Activated CD8-positive, alpha-beta T cell treated with anti-CD3 and anti-CD28 coated beads for 36 hours (primary cell): ENCODE measurements around the gene CACHD1. TPM values are rescaled to one million over a fixed set of nuclear protein-coding genes. Genes with fewer than 3 reads are reported as not detected.
"Not testable (repeated sequence)": the region's sequence is repeated elsewhere in the genome, so short reads cannot be mapped to it uniquely, and the experiment has no call there.

Experiments
- ATAC-seq: fragments of 200-7000 bp; cut with Tn5 transposase; one replicate; pipeline ENCODE4 v1.10.0; 2021; ENCODE audit warnings: mild to moderate bottlenecking, moderate library complexity
- CTCF ChIA-PET: fragments of 350-600 bp; sonication (Branson Sonifier 250); formaldehyde crosslinking; loops from one replicate; lab custom pipeline; 2021; ENCODE audit warnings: antibody characterized with exemption; lab: Charles Lee
- POLR2A ChIA-PET: fragments of 350-600 bp; sonication (Branson Sonifier 250); formaldehyde crosslinking; loops from one replicate; lab custom pipeline; 2021; ENCODE audit warnings: antibody characterized with exemption; lab: Charles Lee
- DNase-seq: peaks from one replicate; pipeline ENCODE4 v3.0.0-alpha.2; 2020
- H3K27ac Mint-ChIP-seq: one replicate; pipeline ENCODE4 v1.8.0; 2021; ENCODE audit warnings: mild to moderate bottlenecking, mixed read lengths
- H3K27me3 Mint-ChIP-seq: one replicate; pipeline ENCODE4 v1.8.0; 2021; ENCODE audit warnings: mixed read lengths
- H3K36me3 Mint-ChIP-seq: one replicate; pipeline ENCODE4 v1.8.0; 2021; ENCODE audit warnings: low read depth, mixed read lengths
- H3K4me1 Mint-ChIP-seq: one replicate; pipeline ENCODE4 v1.8.0; 2021; ENCODE audit warnings: low read depth, mixed read lengths
- H3K4me3 Mint-ChIP-seq: one replicate; pipeline ENCODE4 v1.8.0; 2021; ENCODE audit warnings: mild to moderate bottlenecking, moderate library complexity, mixed read lengths
- H3K9me3 Mint-ChIP-seq: one replicate; pipeline ENCODE4 v1.8.0; 2021; ENCODE audit warnings: mixed read lengths
- CTCF ChIP-seq: fragments of 200-600 bp; IDR thresholded peaks from one replicate; pipeline ENCODE4 v1.8.0; 2022; ENCODE audit warnings: antibody characterized with exemption, mild to moderate bottlenecking
- intact Hi-C: fragments of 100-400 bp; cut with micrococcal nuclease; formaldehyde crosslinking; loops from one replicate; pipeline ENCODE4 v1.10.0; 2022
- total RNA-seq, 2 experiments: library from RNA; stranded (reverse); gene quantifications; one replicate each; pipeline ENCODE4 v1.2.3, GENCODE V29; 2021

The CACHD1 gene
- total RNA-seq, 2 experiments from 2014 or later = 2.2 to 2.5 TPM

DNA sequence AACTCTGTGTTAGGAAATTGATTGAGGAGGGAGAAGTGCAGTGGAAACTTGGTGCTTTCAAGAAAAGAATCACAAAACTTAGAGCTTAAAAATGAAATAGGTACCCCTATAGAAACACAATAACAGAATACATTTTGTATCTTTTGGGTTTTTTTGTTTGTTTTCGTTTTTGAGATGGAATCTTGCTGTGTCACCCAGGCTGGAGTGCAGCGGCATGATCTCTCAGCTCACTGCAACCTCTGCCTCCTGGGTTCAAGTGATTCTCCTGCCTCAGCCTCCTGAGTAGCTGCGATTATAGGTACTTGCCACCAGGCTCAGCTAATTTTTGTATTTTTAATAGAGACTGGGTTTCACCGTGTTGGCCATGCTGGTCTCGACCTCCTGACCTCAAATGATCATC is 223.5 kb downstream of the CACHD1 start:
- ATAC-seq (no peak), DNase-seq (no peak)
- H3K4me1 Mint-ChIP-seq = peaks cover 5% of the 10 kb centered on the region
- no peaks in the 10 kb centered on the region for H3K27me3 Mint-ChIP-seq
- intact Hi-C loops = no loop called here
- H3K4me3 Mint-ChIP-seq = no peak overlapping the region
- H3K27ac Mint-ChIP-seq = no peak overlapping the region
- ChIA-PET CTCF (interaction anchor here (1.2 kb wide), 1 partner anchor 131 kb away, joined by 3 read pairs; no protein-coding TSS in a partner anchor), POLR2A (no interaction called here)
- TF ChIP-seq CTCF = no peak
- H3K9me3 Mint-ChIP-seq = no peaks in the 10 kb centered on the region
- H3K36me3 Mint-ChIP-seq = no peaks in the 10 kb centered on the region

- Mint-ChIP-seq H3K27me3 (no peaks in the 10 kb centered on the region), H3K4me3 (no peak overlapping the region), H3K36me3 (no peaks in the 10 kb centered on the region), H3K4me1 (no peaks in the 10 kb centered on the region), H3K27ac (no peak overlapping the region), H3K9me3 (no peaks in the 10 kb centered on the region)
- ChIA-PET POLR2A (no interaction called here), CTCF (interaction anchor here (1.0 to 1.4 kb wide), 2 partner anchors 11 to 22 kb away, joined by 3 read pairs; no protein-coding TSS in a partner anchor)
- ATAC-seq = no peak
- intact Hi-C loops = no loop called here
- TF ChIP-seq CTCF = no peak
- DNase-seq = no peak
Measured at GRCh38 chr1:64696879-64697278, 226.9 kb downstream of the CACHD1 start.

DNA sequence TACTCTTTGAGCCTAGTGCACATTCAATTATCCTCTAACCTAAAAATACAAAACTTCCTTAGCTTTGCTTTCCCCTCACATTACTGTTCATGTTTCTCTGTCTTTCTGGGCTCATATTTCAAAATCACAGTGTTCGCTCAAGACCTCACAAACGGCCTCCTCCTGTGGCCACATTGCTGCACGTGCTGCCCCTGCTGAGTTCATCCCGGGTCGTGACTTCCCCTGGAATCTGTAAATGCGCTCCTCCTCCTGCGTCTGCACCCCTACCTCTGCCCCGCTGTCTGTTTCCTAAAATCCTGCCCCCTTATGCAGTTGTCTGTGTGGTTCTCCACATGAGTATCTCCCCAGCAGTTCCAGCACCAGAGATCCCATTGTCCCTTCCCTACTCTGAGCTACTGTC is 229.4 kb downstream of the CACHD1 start:
- H3K9me3 Mint-ChIP-seq = no peaks in the 10 kb centered on the region
- intact Hi-C loops = no loop called here
- H3K4me1 Mint-ChIP-seq = no peaks in the 10 kb centered on the region
- no peak overlapping the region for H3K4me3 Mint-ChIP-seq
- DNase-seq (no peak), ATAC-seq (no peak)
- H3K36me3 Mint-ChIP-seq = no peaks in the 10 kb centered on the region
- no peak overlapping the region for H3K27ac Mint-ChIP-seq
- CTCF ChIA-PET = interaction anchor here (1.3 kb wide), 1 partner anchor 124 kb away, joined by 3 read pairs; no protein-coding TSS in a partner anchor
- TF ChIP-seq CTCF = no peak
- POLR2A ChIA-PET = no interaction called here
- peaks cover 4% of the 10 kb centered on the region for H3K27me3 Mint-ChIP-seq

DNA sequence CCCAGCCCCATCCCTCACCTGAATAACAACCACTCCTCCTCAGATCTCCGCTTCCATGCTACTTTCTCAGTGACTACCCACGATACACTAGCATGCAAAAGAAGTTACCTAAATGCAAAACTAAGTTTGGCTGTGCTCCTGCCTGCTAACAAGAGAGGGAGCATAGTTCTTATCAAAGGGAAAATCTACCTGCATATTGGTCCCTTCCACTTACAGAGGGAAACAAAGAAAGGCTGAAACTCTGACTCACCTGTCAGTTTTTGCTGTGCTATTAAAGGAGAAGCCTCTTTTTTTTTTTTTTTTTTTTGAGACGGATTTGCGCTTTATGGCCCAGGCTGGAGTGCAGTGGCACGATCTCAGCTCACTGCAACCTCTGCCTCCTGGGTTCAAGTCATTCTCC is 231.1 kb downstream of the CACHD1 start:
- no peak overlapping the region for H3K27ac Mint-ChIP-seq
- no peak for ATAC-seq
- no peak for TF ChIP-seq CTCF
- no peak overlapping the region for H3K4me3 Mint-ChIP-seq
- H3K27me3 Mint-ChIP-seq = peaks cover 4% of the 10 kb centered on the region
- ChIA-PET POLR2A (no interaction called here), CTCF (no interaction called here)
- no peaks in the 10 kb centered on the region for H3K4me1 Mint-ChIP-seq
- DNase-seq = no peak
- H3K36me3 Mint-ChIP-seq = no peaks in the 10 kb centered on the region
- H3K9me3 Mint-ChIP-seq = no peaks in the 10 kb centered on the region
- intact Hi-C loops = no loop called here

- Mint-ChIP-seq H3K27me3 (peaks cover 4% of the 10 kb centered on the region), H3K27ac (no peak overlapping the region), H3K4me3 (no peak overlapping the region), H3K36me3 (no peaks in the 10 kb centered on the region), H3K9me3 (no peaks in the 10 kb centered on the region), H3K4me1 (no peaks in the 10 kb centered on the region)
- ChIA-PET CTCF (no interaction called here), POLR2A (no interaction called here)
- no peak for ATAC-seq
- TF ChIP-seq CTCF = no peak
- DNase-seq = no peak
- intact Hi-C loops = no loop called here
Measured at GRCh38 chr1:64701886-64702285, 232.0 kb downstream of the CACHD1 start.

DNA sequence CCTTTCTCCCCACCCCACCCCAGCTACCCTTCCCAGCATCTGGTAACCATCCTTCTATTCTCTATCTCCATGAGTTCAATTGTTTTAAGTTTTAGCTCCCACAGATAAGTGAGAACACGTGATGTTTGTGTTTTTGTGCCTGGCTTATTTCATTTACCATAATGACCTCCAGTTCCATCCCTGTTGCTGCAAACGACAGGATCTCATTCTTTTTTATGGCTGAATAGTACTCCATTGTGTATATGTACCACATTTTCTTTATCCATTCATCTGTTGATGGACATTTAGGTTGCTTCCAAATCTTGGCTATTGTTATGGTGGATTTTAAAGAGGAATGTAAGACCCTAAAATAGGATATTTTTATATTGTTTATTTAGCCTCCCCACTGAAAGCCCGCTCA is 232.7 kb downstream of the CACHD1 start:
- not testable (repeated sequence) for ATAC-seq

More for the DNA sequence above, 232.7 kb downstream of the CACHD1 start:
- POLR2A ChIA-PET, H3K9me3 Mint-ChIP-seq, intact Hi-C loops, H3K27ac Mint-ChIP-seq, DNase-seq, H3K4me1 Mint-ChIP-seq, CTCF ChIA-PET, H3K27me3 Mint-ChIP-seq, H3K36me3 Mint-ChIP-seq, H3K4me3 Mint-ChIP-seq: not testable (repeated sequence)
